ENCODE results near the gene LSM12. TPM values are rescaled to one million over a fixed set of nuclear protein-coding genes. Genes with fewer than 3 reads are reported as not detected.
"Not testable (repeated sequence)": the region's sequence is repeated elsewhere in the genome, so short reads cannot be mapped to it uniquely, and the experiment has no call there.

The LSM12 gene
- total RNA-seq, 1 experiment from 2014 or later: 116 TPM

- in situ Hi-C loops (cut with HindIII; ENCODE audit: low sequenced_read_pairs): no loop called here
- no peak for DNase-seq (ENCODE audit: low spot score)
Observed at GRCh38 chr17:44000871-44001460, 65.5 kb downstream of the LSM12 start.

DNA sequence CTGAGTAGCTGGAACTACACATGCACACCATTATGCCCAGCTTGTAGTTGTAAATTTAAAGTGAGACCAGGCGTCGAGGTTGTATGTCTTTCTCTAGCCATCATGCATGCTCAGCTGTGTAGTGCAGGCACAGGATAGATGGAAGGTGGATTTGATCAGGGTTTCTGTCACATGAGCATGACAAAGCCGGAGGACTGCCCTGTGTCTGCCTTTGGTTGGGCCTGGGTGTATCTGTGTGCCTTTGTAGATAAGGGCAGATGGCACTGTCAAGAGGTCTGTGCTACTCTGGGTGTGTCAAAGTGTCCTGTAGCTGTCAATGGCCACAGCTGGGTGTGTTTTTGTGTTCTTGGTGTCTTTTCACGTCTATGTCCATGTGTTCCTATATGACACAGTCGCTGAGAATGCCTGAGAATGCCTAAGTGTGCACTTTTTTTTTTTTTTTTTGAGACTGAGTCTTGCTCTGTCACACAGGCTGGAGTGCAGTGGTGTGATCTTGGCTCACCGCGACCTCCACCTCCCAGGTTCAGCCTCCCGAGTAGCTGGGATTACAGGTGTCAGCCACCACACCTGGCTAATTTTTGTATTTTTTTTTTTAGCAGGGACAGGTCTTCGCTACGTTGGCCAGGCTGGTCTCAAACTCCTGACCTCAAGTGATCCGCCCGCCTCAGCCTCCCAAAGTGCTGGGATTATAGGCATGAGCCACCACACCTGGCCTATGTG lies 66.2 kb downstream of the LSM12 start:
- in situ Hi-C loops (cut with HindIII; ENCODE audit: low sequenced_read_pairs): no loop called here

GRCh38 chr17:43999024-43999423 lies 67.4 kb downstream of the LSM12 start:
- DNase-seq (ENCODE audit: low spot score): no peak
- in situ Hi-C loops (cut with HindIII; ENCODE audit: low sequenced_read_pairs): no loop called here

More for the DNA sequence above, 66.2 kb downstream of the LSM12 start:
- no peak for DNase-seq (ENCODE audit: low spot score)

GRCh38 chr17:43998552-43998951 lies 67.9 kb downstream of the LSM12 start:
- in situ Hi-C loops (cut with HindIII; ENCODE audit: low sequenced_read_pairs): no loop called here

GRCh38 chr17:43997180-43997579 lies 69.3 kb downstream of the LSM12 start:
- in situ Hi-C loops (cut with HindIII; ENCODE audit: low sequenced_read_pairs); DNase-seq (ENCODE audit: low spot score): not testable (repeated sequence)

More at GRCh38 chr17:43998552-43998951, 67.9 kb downstream of the LSM12 start:
- DNase-seq (ENCODE audit: low spot score): no peak

- in situ Hi-C loops (cut with HindIII; ENCODE audit: low sequenced_read_pairs): no loop called here
- DNase-seq (ENCODE audit: low spot score): no peak
Observed at GRCh38 chr17:43995150-43995471, 71.4 kb downstream of the LSM12 start.

DNA sequence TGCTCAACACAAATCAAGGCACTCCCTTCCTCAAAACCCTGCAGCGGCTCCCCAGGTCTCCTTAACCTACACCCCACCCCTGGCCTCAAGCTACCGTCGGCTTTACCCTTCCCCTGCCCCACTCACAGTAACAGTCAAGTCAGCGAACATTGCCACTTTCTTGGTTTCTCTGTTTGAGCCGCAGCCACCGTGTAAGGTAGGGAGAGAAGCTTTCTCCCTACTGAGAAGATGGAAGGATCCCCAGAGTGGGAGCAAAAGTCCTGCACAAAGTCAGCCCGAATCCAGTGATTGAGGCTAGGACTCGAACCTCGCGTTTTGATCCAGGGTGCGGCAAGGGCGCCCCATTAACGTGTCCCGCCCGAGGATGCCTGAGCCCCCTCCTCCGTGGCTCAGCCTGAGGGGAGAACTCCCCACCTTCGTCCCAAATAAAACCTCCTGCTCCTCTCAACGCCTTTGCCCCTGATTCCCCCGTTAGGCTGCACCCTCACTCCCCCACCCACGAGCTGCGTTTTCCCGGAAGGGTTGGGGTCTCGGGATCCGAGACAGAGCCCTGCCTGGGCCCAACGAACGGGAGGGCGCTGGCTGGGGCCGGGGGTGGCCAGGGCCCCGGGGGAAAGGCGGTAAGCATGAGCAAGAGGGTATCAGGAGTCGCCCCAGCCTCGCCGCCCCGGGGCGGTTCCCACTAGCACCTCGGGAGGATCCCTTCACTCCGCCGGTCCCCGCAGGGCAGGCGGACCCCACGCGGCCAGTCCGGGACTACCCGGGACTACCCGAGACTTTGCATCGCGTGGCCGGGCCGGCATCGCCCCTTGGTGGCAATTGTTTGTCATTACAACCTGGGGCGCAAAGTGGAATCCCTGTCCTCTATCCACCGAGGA lies 72.0 kb downstream of the LSM12 start:
- in situ Hi-C loops (cut with HindIII; ENCODE audit: low sequenced_read_pairs): no loop called here
- peak; percentile 36 for DNase-seq (ENCODE audit: low spot score)

GRCh38 chr17:43992641-43993040 lies 73.8 kb downstream of the LSM12 start:
- no peak for DNase-seq (ENCODE audit: low spot score)
- in situ Hi-C loops (cut with HindIII; ENCODE audit: low sequenced_read_pairs): no loop called here

GRCh38 chr17:43988301-43988700 lies 78.2 kb downstream of the LSM12 start:
- in situ Hi-C loops (cut with HindIII; ENCODE audit: low sequenced_read_pairs): no loop called here
- DNase-seq (ENCODE audit: low spot score): no peak

DNA sequence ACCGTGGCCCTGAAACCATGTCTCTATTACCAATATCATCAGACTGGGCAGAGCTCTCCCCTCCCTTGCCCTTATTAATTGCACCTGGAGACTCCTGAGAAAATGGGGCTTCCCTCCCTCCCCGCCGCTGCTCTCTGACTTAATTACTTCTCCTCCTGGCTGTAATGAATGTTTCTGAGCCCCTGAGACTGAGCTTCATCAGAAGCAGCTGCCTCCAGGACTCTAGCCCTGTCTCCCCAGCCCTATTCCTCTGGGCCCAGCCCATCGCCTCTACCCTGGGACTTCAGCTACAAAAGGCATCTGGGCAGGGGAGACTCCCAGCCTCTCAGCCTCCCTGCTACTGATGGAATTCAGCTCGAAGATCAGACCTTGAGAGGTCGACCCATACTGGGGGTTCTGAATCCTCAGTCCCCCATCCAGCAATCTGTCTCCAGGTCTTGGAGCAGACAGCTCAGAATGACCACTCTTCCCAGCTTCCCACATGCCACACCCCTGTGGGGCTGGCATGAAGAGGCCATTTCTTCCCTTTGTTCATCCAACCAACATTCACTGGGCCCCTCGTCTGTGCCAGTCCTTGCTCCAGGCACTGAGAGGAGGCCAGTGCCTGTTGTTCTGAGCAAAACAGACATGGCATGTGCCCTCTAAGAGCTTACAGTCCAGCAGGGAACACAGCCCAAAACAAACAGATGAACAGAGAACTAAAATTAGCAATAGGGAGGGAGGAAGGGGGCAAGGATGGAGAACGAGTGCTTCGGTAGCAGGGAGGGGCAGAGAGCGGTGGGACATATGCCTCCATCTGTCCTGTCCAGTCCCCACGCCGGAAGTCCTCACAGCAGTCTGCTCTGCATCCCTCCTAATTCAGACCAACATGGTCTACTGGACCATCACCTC lies 79.1 kb downstream of the LSM12 start:
- in situ Hi-C loops (cut with HindIII; ENCODE audit: low sequenced_read_pairs): no loop called here

DNA sequence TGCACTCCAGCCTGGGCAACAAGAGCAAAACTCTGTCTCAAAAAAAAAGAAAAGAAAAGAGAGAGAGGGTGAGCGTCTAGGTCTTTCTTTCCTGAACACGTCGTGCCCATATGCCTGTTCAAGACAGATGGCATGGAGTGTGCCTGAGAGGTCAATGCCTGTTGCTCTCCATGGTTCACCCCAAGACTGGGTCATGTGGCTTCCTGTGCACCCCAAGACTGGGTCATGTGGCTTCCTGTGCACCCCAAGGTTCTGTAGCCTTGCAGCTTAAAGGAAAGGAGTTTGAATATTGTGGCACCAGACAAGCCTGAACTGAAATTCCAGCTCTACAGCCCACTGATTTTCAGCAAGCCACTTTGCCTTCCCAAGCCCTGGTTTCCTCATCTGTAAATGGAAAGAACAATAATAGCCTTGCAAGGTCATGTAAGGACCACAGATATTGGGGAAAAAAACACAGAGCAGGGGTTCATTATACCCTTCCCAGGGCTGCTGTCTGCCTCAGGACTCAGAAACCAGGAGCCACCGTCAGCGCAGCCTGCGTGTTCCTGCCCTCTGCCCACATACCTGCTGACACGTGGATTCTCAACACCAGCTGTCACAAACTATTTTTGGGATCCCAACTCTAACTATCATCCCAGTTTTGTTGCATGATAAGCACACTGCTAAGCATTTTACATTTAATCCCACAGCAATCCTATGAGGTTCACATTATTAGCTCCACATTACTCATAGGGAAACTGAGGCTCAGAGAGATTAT lies 80.1 kb downstream of the LSM12 start:
- DNase-seq (ENCODE audit: low spot score): no peak
- in situ Hi-C loops (cut with HindIII; ENCODE audit: low sequenced_read_pairs): no loop called here

More for the DNA sequence above, 79.1 kb downstream of the LSM12 start:
- DNase-seq (ENCODE audit: low spot score): no peak

DNA sequence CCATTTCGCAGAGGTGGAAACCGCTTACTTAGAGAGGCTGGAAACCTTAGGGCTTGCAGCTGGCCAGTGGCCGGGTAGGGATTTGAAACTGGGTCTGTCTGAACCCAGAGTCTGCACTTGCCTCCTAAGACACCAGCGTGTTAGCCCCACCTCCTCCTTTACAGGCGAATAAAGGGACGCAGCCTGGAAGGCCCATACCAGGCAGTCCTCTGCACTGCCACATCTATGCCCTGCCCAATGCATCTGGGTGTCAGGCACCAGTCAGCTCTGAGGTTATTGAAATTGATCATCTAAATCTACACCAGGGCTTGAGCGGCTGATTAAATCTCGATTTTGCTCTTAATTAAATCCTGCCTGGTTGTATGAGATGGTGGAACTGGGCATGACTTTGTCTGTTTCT lies 82.0 kb downstream of the LSM12 start:
- in situ Hi-C loops (cut with HindIII; ENCODE audit: low sequenced_read_pairs): no loop called here
- DNase-seq (ENCODE audit: low spot score): no peak

Other genes with a start within 250 kb of the LSM12 start
- 2.1 and 2.2 TPM in 2 replicates for gene MPP3, start 233.5 kb downstream of the LSM12 start, total RNA-seq (2014; rRNA removed; shearing (Covaris generic))
- 0.31 TPM in 1 of 2 replicates, not detected in the other for gene CD300LG, start 219.5 kb downstream of the LSM12 start, total RNA-seq (2014; rRNA removed; shearing (Covaris generic))
- gene MPP2, start 159.1 kb downstream of the LSM12 start, total RNA-seq (2014; rRNA removed; shearing (Covaris generic)): 58.8 and 82.5 TPM in 2 replicates
- not detected in 2 replicates for gene PPY, start 124.2 kb downstream of the LSM12 start, total RNA-seq (2014; rRNA removed; shearing (Covaris generic))
- not detected in 2 replicates for gene PYY, start 112.7 kb downstream of the LSM12 start, total RNA-seq (2014; rRNA removed; shearing (Covaris generic))
- gene NAGS, start 62.0 kb downstream of the LSM12 start, total RNA-seq (2014; rRNA removed; shearing (Covaris generic)): 2.5 and 4.7 TPM in 2 replicates
- 53.3 and 63.2 TPM in 2 replicates for gene TMEM101, start 51.7 kb downstream of the LSM12 start, total RNA-seq (2014; rRNA removed; shearing (Covaris generic))
- 18.6 and 23.2 TPM in 2 replicates for gene G6PC3, start 4.1 kb upstream of the LSM12 start, total RNA-seq (2014; rRNA removed; shearing (Covaris generic))
- 65.5 and 70.6 TPM in 2 replicates for gene HDAC5, start 57.0 kb upstream of the LSM12 start, total RNA-seq (2014; rRNA removed; shearing (Covaris generic))
- 7.6 and 9.9 TPM in 2 replicates for gene HROB, start 75.3 kb upstream of the LSM12 start, total RNA-seq (2014; rRNA removed; shearing (Covaris generic))
- not detected in 2 replicates for gene ASB16, start 104.0 kb upstream of the LSM12 start, total RNA-seq (2014; rRNA removed; shearing (Covaris generic))
- 27.1 and 34.5 TPM in 2 replicates for gene TMUB2, start 120.3 kb upstream of the LSM12 start, total RNA-seq (2014; rRNA removed; shearing (Covaris generic))
- 53.8 and 68.3 TPM in 2 replicates for gene ATXN7L3, start 133.2 kb upstream of the LSM12 start, total RNA-seq (2014; rRNA removed; shearing (Covaris generic))
- 81.4 and 110 TPM in 2 replicates for gene UBTF, start 153.0 kb upstream of the LSM12 start, total RNA-seq (2014; rRNA removed; shearing (Covaris generic))
- not detected in 2 replicates for gene SLC4A1, start 201.5 kb upstream of the LSM12 start, total RNA-seq (2014; rRNA removed; shearing (Covaris generic))
- 3.4 and 3.8 TPM in 2 replicates for gene RUNDC3A, start 241.9 kb upstream of the LSM12 start, total RNA-seq (2014; rRNA removed; shearing (Covaris generic))

Data from G401 (cell line).